Measurements from ENCODE around the gene VEZT.

The VEZT gene

DNA sequence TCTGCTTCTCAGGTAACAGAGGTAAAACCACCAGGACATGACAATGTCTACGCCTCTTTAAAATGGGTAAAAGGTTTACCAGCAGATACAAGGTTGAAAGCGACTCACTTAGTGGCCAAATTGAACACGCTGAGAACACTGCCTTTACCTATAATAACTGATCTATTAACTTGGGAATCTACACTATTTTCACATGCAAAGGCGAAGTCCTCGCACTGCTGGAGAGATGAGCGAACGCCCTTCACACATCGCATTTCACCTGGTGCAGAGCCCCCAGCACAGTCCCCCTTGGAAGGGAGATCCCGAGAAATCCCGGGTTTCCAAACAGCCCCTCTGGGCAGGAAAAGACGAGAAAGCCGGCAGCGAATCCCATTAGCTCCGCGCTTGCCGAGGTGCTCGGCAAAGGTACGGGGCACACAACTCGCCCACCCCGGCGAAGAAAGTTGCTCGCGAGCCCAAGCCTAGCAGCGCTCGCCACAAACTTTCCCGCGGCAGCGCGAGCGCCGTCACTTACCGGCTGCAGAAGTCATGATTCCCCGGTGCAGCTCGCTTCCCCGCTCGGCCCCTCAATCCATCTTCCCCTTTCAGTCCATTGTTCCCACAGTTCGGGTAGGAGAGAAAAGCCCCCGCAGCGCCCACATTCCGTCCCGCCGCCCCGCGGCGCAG lies 763 bp upstream of the VEZT start:
- no peak for DNase-seq (ENCODE audit: extremely low spot score)

DNA sequence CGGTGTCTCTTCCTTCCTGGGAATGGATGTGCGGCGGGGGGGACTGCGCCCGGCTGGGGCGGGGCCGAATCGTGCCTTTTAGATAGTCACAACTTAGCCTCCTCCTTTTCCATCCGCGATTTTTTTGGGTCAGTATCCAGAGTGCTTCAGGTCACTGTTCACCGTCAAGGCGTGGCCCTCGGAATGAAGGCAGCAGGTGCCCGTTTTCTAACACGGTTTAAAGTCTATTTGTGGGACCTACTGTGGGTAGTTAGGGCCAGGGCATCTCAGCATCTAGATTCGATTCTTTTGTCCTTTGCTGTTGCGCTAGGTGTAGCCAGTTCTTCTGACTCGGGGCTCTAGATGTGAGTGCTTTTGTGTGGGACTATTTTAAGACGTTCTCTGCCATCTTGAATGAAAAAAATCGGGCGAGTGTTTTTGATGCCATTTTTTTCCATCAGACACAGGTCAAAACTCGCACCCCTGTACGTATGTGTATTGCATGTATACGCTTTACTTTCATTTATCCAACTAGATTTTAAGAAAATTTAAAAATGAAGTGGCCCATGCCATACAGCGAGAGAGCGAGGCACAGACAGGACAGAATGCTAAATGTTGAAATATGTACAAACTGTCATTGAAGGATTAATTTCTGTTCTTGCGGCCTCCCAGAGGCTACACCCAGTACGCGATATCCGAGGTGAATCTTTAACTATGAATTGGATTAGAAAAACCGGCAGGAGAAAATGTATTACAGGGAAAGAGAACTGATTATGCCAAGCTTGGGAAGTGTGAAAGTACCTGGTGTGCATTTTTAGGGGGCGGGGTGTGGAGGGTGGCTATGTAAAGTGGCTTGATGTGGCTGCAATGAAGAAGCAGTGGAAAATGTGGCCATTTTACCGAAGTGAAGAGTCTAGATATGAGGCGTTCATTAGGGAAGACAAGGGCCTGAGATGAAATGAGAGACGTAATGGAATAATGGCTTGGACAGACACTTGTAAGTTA lies 835 bp downstream of the VEZT start:
- CTCF ChIA-PET, result interaction anchor here (0.7 to 3.7 kb wide), 18 partner anchors 7 to 455 kb away, joined by 3 to 33 read pairs (median 4); partner anchors contain the start of gene NR2C1
- peak; percentile 37 for DNase-seq (ENCODE audit: extremely low spot score)
- POLR2A ChIA-PET, result interaction anchor here (1.3 kb wide), 1 partner anchor 255 kb away, joined by 4 read pairs; the partner anchor contains the start of gene METAP2
- TF ChIP-seq, protein P1, sequence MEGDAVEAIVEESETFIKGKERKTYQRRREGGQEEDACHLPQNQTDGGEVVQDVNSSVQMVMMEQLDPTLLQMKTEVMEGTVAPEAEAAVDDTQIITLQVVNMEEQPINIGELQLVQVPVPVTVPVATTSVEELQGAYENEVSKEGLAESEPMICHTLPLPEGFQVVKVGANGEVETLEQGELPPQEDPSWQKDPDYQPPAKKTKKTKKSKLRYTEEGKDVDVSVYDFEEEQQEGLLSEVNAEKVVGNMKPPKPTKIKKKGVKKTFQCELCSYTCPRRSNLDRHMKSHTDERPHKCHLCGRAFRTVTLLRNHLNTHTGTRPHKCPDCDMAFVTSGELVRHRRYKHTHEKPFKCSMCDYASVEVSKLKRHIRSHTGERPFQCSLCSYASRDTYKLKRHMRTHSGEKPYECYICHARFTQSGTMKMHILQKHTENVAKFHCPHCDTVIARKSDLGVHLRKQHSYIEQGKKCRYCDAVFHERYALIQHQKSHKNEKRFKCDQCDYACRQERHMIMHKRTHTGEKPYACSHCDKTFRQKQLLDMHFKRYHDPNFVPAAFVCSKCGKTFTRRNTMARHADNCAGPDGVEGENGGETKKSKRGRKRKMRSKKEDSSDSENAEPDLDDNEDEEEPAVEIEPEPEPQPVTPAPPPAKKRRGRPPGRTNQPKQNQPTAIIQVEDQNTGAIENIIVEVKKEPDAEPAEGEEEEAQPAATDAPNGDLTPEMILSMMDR (IDR thresholded peaks at IDR 0.05; ENCODE audit: control extremely low read depth, extremely low read depth, low read depth, missing control alignments), result no peak

More for the DNA sequence above, 763 bp upstream of the VEZT start:
- CTCF ChIA-PET, result interaction anchor here (0.9 to 3.7 kb wide), 26 partner anchors 9 to 454 kb away, joined by 3 to 33 read pairs (median 4); partner anchors contain the start of gene NR2C1
- POLR2A ChIA-PET, result interaction anchor here (0.5 to 0.9 kb wide), 3 partner anchors 8 to 69 kb away, joined by 3 read pairs; no protein-coding TSS in a partner anchor
- TF ChIP-seq, protein P1 (IDR thresholded peaks at IDR 0.05; ENCODE audit: control extremely low read depth, extremely low read depth, low read depth, missing control alignments), result no peak

DNA sequence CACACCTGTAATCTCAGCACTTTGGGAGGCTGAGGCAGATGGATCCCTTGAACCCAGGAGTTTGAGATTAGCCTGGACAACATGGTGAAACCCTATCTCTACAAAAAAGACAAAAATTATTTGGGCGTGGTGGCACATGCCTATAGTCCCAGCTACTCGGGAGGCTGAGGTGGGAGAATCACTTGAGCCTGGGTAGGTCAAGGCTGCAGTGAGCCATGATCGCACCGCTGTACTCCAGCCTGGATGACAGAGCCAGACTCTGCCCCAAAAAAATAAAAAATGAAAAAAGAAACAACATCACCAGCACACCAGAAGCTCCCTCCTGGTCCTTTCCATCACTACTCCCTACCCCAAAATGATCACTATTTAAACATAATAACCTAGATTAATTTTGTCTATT lies 2.6 kb downstream of the VEZT start:
- TF ChIP-seq, protein P1 (IDR thresholded peaks at IDR 0.05; ENCODE audit: control extremely low read depth, extremely low read depth, low read depth, missing control alignments), result no peak
- ChIA-PET POLR2A (no interaction called here), CTCF (interaction anchor here (0.9 to 1.6 kb wide), 3 partner anchors 24 to 103 kb away, joined by 3 to 7 read pairs (median 4); no protein-coding TSS in a partner anchor)
- DNase-seq (ENCODE audit: extremely low spot score), result no peak

DNA sequence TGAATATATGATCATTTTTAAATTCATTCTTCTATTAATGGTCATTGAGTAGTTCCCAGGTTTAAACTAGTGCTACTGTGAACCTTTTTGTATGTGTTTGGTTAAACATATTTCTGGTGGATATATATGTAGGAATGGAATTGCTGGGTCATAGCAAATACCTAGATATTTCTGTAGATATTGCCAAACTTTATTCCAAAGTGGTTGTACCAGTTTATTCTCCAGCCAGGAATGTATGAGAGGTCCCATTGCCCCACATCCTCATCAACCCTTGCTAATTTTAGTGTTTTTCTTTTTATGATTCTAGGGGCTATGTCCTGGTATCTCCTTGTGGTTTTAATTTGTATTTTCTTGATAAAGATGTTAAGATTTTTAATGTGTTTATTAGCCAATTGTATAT lies 3.1 kb downstream of the VEZT start:
- CTCF ChIA-PET, result interaction anchor here (1.6 kb wide), 1 partner anchor 58 kb away, joined by 3 read pairs; no protein-coding TSS in a partner anchor
- DNase-seq (ENCODE audit: extremely low spot score), result no peak
- TF ChIP-seq, protein P1 (IDR thresholded peaks at IDR 0.05; ENCODE audit: control extremely low read depth, extremely low read depth, low read depth, missing control alignments), result no peak

DNA sequence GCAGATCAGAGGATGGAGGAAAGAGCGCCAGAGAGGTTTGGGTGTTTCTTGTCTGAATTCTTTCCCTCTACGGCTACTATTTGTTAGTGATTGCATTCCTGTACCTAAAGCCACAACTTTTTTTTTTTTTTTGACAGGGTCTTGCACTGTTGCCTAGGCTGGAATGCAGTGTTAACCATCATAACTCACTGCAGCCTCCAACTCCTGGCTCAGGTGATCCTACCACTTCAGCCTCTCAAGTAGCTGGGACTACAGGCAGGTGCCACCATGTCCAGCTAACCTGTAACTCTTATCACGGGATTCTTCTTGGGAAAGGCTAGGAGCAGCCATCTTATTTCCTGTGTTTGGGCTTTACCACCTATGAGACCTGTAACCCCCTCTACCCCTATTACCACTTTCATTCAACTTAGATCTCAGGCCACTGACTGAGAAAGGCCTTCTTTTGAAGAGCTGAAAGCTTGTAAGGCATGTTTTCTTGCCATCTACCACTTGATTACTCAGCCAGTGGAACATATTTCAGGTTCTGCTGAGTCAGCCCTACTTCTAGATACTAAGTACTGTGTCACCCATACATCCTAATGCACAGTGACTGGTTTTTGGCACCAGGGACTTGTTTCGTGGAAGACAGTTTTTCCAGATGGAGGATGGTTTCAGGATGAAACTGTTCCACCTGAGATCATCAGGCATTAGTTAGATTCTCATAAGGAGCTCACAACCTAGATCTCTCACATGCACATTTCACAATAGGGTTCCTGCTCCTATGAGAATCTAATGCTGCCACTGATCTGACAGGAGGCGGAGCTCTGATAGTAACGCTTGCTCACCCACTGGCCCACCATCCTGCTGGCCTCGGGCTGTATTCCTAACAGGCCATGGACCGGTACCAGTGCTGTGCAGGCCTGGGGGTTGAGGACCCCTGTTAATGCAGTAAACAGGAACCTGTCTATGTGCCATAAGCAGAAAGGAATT lies 6.9 kb downstream of the VEZT start:
- TF ChIP-seq, protein P1 (IDR thresholded peaks at IDR 0.05; ENCODE audit: control extremely low read depth, extremely low read depth, low read depth, missing control alignments), result no peak
- ChIA-PET CTCF (interaction anchor here (1.1 kb wide), 1 partner anchor 13 kb away, joined by 3 read pairs; no protein-coding TSS in a partner anchor), POLR2A (interaction anchor here (0.5 kb wide), 2 partner anchors 138 to 578 kb away, joined by 4 to 6 read pairs; no protein-coding TSS in a partner anchor)
- DNase-seq (ENCODE audit: extremely low spot score), result no peak

More for the DNA sequence above, 3.1 kb downstream of the VEZT start:
- POLR2A ChIA-PET, result interaction anchor here (0.6 kb wide), 2 partner anchors 34 to 91 kb away, joined by 3 to 6 read pairs; no protein-coding TSS in a partner anchor

Data from GM10248 (cell line).